HEK293T (cell line): ENCODE results near the gene CIT.

Experiments used
- CTCF ChIA-PET: fragments of 350-600 bp; formaldehyde crosslinking; extraction: SDS; loops from one replicate; lab custom pipeline; 2021; ENCODE audit warnings: antibody characterized with exemption, inconsistent platforms; lab: Yijun Ruan, JAX
- POLR2A ChIA-PET: fragments of 350-600 bp; formaldehyde crosslinking; extraction: SDS; loops from one replicate; lab custom pipeline; 2020; ENCODE audit warnings: antibody characterized with exemption, inconsistent platforms; lab: Yijun Ruan, JAX
- DNase-seq: peaks from one replicate; pipeline ENCODE4 v3.0.0; 2012; ENCODE audit warnings: mixed read lengths; ENCODE audit errors: extremely low spot score
- ARNT ChIP-seq: fragments of 450-650 bp; IDR thresholded peaks from 2 replicates; pipeline ENCODE4 v1.6.1; 2017; ENCODE audit warnings: mild to moderate bottlenecking
- BHLHE40 ChIP-seq: fragments of 450-650 bp; IDR thresholded peaks from 2 replicates; pipeline ENCODE4 v1.6.1; 2016; ENCODE audit warnings: mild to moderate bottlenecking, moderate library complexity, borderline replicate concordance
- CTBP1 ChIP-seq: fragments of 450-650 bp; IDR thresholded peaks from 2 replicates; pipeline ENCODE4 v1.6.1; 2016; ENCODE audit warnings: borderline replicate concordance
- ELF4 ChIP-seq: fragments of 450-650 bp; IDR thresholded peaks from 2 replicates; pipeline ENCODE4 v1.6.1; 2017; ENCODE audit warnings: antibody characterized with exemption
- FOXA1 ChIP-seq: fragments of 450-650 bp; IDR thresholded peaks from 2 replicates; pipeline ENCODE4 v1.6.1; 2016; ENCODE audit warnings: mild to moderate bottlenecking
- FOXK2 ChIP-seq: fragments of 450-650 bp; IDR thresholded peaks from 2 replicates; pipeline ENCODE4 v1.6.1; 2016; ENCODE audit warnings: mild to moderate bottlenecking
- FOXM1 ChIP-seq: fragments of 450-650 bp; IDR thresholded peaks from 2 replicates; pipeline ENCODE4 v1.6.1; 2017; ENCODE audit warnings: mild to moderate bottlenecking, borderline replicate concordance
- HDGF ChIP-seq: fragments of 450-650 bp; IDR thresholded peaks from 2 replicates; pipeline ENCODE4 v1.6.1; 2017; ENCODE audit warnings: antibody characterized with exemption, borderline replicate concordance
- L3MBTL2 ChIP-seq: fragments of 450-650 bp; conservative IDR thresholded peaks from 2 replicates; pipeline ENCODE4 v1.6.1; 2016; ENCODE audit warnings: mild to moderate bottlenecking
- LEF1 ChIP-seq: fragments of 450-650 bp; IDR thresholded peaks from 2 replicates; pipeline ENCODE4 v1.6.1; 2017; ENCODE audit warnings: mild to moderate bottlenecking, borderline replicate concordance
- NFRKB ChIP-seq: fragments of 450-650 bp; IDR thresholded peaks from 2 replicates; pipeline ENCODE4 v1.6.1; 2016; ENCODE audit warnings: mild to moderate bottlenecking, moderate library complexity
- SP1 ChIP-seq: fragments of 450-650 bp; IDR thresholded peaks from 2 replicates; pipeline ENCODE4 v1.6.1; 2017
- SUZ12 ChIP-seq: fragments of 450-650 bp; IDR thresholded peaks from 2 replicates; pipeline ENCODE4 v1.6.1; 2016; ENCODE audit warnings: mild to moderate bottlenecking
- TARDBP ChIP-seq: fragments of 450-650 bp; IDR thresholded peaks from 2 replicates; pipeline ENCODE4 v1.6.1; 2016
- ZNF384 ChIP-seq: fragments of 450-650 bp; IDR thresholded peaks from 2 replicates; pipeline ENCODE4 v1.6.1; 2016
- TF ChIP-seq, protein P1 (sequence below): fragments of 450-650 bp; IDR thresholded peaks from 2 replicates; pipeline ENCODE4 v1.6.1; 2016

Gene CIT, protein sequence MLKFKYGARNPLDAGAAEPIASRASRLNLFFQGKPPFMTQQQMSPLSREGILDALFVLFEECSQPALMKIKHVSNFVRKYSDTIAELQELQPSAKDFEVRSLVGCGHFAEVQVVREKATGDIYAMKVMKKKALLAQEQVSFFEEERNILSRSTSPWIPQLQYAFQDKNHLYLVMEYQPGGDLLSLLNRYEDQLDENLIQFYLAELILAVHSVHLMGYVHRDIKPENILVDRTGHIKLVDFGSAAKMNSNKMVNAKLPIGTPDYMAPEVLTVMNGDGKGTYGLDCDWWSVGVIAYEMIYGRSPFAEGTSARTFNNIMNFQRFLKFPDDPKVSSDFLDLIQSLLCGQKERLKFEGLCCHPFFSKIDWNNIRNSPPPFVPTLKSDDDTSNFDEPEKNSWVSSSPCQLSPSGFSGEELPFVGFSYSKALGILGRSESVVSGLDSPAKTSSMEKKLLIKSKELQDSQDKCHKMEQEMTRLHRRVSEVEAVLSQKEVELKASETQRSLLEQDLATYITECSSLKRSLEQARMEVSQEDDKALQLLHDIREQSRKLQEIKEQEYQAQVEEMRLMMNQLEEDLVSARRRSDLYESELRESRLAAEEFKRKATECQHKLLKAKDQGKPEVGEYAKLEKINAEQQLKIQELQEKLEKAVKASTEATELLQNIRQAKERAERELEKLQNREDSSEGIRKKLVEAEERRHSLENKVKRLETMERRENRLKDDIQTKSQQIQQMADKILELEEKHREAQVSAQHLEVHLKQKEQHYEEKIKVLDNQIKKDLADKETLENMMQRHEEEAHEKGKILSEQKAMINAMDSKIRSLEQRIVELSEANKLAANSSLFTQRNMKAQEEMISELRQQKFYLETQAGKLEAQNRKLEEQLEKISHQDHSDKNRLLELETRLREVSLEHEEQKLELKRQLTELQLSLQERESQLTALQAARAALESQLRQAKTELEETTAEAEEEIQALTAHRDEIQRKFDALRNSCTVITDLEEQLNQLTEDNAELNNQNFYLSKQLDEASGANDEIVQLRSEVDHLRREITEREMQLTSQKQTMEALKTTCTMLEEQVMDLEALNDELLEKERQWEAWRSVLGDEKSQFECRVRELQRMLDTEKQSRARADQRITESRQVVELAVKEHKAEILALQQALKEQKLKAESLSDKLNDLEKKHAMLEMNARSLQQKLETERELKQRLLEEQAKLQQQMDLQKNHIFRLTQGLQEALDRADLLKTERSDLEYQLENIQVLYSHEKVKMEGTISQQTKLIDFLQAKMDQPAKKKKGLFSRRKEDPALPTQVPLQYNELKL (N-terminal part only)

DNA sequence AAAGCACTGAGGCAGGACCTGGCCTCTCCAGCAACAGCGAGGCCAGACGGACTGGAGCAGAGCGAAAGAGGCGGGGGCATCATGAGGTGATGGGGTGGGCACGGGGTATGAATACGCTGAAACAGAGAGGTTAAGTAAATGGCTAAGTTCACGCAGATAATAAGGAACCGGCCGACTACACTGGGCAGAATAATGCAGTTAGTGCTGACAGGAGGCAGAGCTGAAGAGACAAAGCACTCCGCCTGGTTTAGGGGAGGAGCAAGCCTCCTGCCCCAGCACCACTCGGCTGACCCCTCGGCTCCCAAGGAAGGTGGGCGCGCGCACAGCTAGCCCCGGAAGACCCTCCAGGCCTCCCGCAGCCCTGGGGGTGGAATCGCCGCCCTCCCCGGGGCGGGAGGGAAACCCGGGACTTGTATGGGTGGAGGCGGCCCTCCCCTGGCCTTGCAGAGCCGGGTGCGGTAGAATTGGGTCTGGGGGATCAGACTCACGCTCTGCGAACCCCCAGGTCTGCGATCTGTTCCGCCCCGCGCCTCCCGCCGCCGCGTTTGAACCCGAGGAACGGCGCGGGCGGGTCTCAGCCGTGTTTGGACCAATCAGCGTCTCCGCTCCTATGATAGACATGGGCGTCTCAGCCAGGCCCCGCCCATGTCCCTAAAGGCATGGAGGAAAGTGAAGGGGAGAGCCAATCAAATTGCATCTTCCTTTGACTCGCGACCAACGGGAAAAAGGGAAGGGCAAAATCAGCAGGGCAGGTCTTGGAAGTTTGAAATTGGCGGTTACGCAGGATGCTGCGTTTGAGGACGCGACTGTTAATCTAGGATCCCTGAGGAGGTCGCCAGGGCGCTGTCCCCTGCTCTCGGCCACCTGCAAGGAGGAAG lies at the start of gene CIT:
CIT (minus strand) TSS at position 560 of the 878 bp plus-strand sequence. CDS start 1,152 bp downstream, outside the sequence.
- peak; percentile 99 for DNase-seq
- no peak for TF ChIP-seq SP1
- peak; percentile 79 for TF ChIP-seq L3MBTL2
- TF ChIP-seq, protein P1, sequence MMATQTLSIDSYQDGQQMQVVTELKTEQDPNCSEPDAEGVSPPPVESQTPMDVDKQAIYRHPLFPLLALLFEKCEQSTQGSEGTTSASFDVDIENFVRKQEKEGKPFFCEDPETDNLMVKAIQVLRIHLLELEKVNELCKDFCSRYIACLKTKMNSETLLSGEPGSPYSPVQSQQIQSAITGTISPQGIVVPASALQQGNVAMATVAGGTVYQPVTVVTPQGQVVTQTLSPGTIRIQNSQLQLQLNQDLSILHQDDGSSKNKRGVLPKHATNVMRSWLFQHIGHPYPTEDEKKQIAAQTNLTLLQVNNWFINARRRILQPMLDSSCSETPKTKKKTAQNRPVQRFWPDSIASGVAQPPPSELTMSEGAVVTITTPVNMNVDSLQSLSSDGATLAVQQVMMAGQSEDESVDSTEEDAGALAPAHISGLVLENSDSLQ, result peak; percentile 99
- TF ChIP-seq FOXM1, result 0 out of 2 replicates have a peak, but pooled peaks have one; percentile 9
- ChIA-PET CTCF (no interaction called here), POLR2A (interaction anchor here (0.8 kb wide), 1 partner anchor 13 kb away, joined by 3 read pairs; no protein-coding TSS in a partner anchor)

DNA sequence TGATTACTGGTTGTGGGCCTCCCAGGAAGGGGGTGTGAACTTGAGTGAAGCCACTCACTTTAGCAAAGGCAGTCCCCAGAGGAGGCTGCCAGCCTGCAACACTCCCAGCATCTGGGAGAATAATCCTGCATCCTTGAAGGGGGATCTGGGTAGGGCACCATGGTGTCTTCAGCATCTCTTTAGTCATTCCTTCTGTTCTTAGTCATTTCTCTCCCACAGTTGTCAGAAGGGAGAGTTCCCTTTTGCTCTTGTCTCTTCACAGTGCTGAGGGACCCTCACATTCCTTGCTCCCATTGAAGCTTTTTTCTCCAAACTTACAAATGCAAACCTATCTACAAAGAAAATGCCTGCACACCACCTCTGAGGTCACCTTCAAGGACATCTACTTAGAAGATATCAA lies 48.1 kb upstream of the CIT start:
- ChIA-PET POLR2A (no interaction called here), CTCF (no interaction called here)
- TF ChIP-seq FOXK2 (no peak), SUZ12 (no peak), LEF1 (no peak), CTBP1 (no peak), ELF4 (no peak), BHLHE40 (no peak), FOXA1 (no peak), HDGF (no peak), L3MBTL2 (no peak), ARNT (no peak), ZNF384 (no peak), SP1 (no peak), FOXM1 (no peak), NFRKB (no peak)
- TF ChIP-seq, protein P1, result no peak
- no peak for DNase-seq

DNA sequence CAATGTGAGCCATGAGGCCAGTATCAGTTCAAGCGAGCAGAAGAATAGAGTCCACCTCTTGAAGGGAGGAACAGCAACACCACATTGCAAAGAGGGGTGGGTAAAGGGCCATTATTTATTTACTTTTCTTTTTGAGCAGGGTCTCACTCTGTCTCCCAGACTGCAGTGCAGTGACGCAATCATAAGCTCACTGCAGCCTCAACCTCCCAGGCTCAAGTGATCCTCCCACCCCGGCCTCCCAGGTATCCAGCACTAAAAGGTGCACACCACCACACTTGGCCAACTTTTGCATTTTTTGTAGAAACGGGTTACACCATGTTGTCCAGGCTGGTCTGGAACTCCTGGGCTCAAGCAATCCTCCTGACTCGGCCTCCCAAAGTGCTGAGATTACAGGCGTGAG lies 42.9 kb upstream of the CIT start:
- POLR2A ChIA-PET, result no interaction called here
- CTCF ChIA-PET, result no interaction called here
- no peak for DNase-seq
- TF ChIP-seq FOXK2 (no peak), SP1 (no peak), SUZ12 (no peak), ARNT (no peak), FOXA1 (no peak), TARDBP (no peak), ELF4 (no peak), LEF1 (no peak), L3MBTL2 (no peak), HDGF (no peak), FOXM1 (no peak), BHLHE40 (no peak)
- TF ChIP-seq, protein P1, result no peak

DNA sequence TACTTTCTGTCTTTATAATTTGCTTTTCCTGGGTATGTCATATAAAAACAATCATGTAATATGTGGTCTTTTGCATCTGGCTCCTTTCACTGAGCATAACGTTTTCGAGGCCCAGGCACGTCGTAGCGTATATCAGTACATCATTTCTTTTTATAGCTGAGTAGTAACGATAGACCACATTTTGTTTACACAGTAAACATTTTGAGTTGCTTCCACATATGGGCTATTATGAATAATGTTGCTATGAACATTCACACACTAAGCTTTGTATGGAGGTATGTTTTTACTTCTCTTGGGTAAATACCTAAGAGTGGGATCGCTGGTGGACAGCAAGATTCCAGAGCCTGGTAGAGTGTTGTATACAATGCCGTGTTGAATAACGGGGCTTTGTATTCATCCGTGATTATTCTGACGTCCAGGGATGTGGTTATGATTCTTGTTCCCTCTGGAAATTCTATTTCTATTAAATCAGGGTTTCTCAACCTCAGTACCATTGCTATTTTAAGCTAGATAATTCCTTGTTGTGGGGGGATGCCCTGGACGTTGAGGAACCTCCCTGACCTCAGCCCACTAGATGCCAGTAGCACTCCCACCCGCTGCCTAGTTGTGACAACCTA lies 38.9 kb upstream of the CIT start:
- ChIA-PET CTCF (no interaction called here), POLR2A (no interaction called here)
- no peak for DNase-seq
- TF ChIP-seq HDGF (no peak), CTBP1 (no peak)

DNA sequence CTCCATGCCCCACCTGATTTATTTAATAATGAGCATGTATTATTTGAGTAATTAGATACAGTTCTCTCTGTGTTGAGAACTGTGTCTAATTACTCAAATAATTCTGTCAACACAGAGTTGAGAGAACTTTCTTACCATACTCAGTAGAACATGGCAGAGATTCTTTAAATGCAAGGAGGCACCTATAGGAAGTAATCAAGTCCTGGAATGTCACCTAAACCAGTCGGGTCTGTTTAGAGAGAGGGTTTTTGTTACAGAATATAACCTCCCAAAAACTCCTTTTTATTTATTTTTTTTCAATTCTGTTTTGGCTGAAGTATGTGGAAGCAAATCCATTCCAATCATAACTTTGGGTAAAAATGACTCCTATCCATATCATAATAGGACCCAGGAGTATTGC lies 37.5 kb upstream of the CIT start:
- ChIA-PET CTCF (interaction anchor here (0.6 to 0.7 kb wide), 2 partner anchors 67 to 134 kb away, joined by 3 read pairs; no protein-coding TSS in a partner anchor), POLR2A (no interaction called here)
- DNase-seq, result no peak
- TF ChIP-seq NFRKB (no peak), CTBP1 (no peak), BHLHE40 (no peak), ELF4 (no peak), FOXK2 (no peak), ZNF384 (no peak), HDGF (no peak), TARDBP (no peak), FOXA1 (no peak), SP1 (no peak), FOXM1 (no peak), SUZ12 (no peak), L3MBTL2 (no peak)
- TF ChIP-seq, protein P1, result no peak
